ENCODE results near the gene SEMA3F. TPM values are rescaled to one million over a fixed set of nuclear protein-coding genes. Genes with fewer than 3 reads are reported as not detected.
"Not testable (repeated sequence)": the region's sequence is repeated elsewhere in the genome, so short reads cannot be mapped to it uniquely, and the experiment has no call there.

The SEMA3F gene
- polyA plus RNA-seq, 1 experiment = 11.4 TPM

GRCh38 chr3:50222169-50222528 lies 67.0 kb downstream of the SEMA3F start:
- no peak for TF ChIP-seq CTCF (IDR thresholded peaks at IDR 0.05; ENCODE audit: insufficient read depth, low read depth, low read length)
- no peak for DNase-seq (ENCODE audit: low read depth)
- ChIA-PET POLR2A (no interaction called here), CTCF (interaction anchor here (1.0 to 17.7 kb wide), 2 partner anchors 25 to 30 kb away, joined by 3 to 378 read pairs; partner anchors contain the start of gene GNAT1)
- Histone ChIP-seq H3K4me3 (ENCODE audit: low read depth, low read length) (no peak overlapping the region), H3K27me3 (ENCODE audit: control insufficient read depth, insufficient read depth, low read length) (peaks cover 9% of the 10 kb centered on the region), H3K36me3 (ENCODE audit: control insufficient read depth, insufficient read depth, low read length) (no peaks in the 10 kb centered on the region)

GRCh38 chr3:50224639-50225038 lies 69.5 kb downstream of the SEMA3F start:
- no peak for DNase-seq (ENCODE audit: low read depth)
- CTCF ChIA-PET = interaction anchor here (1.3 to 17.7 kb wide), 8 partner anchors 9 to 103 kb away, joined by 4 to 378 read pairs (median 32); partner anchors contain the start of genes GNAT1 and SEMA3B
- TF ChIP-seq CTCF (IDR thresholded peaks at IDR 0.05; ENCODE audit: insufficient read depth, low read depth, low read length) = no peak

GRCh38 chr3:50226888-50227389 lies 71.8 kb downstream of the SEMA3F start:
- H3K36me3 ChIP-seq (ENCODE audit: control insufficient read depth, insufficient read depth, low read length) = no peaks in the 10 kb centered on the region
- DNase-seq (ENCODE audit: low read depth) = no peak
- TF ChIP-seq CTCF (IDR thresholded peaks at IDR 0.05; ENCODE audit: insufficient read depth, low read depth, low read length) = no peak
- ChIA-PET POLR2A (interaction anchor here (0.6 to 0.7 kb wide), 3 partner anchors 46 to 690 kb away, joined by 5 to 12 read pairs (median 6); no protein-coding TSS in a partner anchor), CTCF (interaction anchor here (0.6 to 17.7 kb wide), 34 partner anchors 9 to 110 kb away, joined by 3 to 378 read pairs (median 6); partner anchors contain the start of genes GNAI2, GNAT1, HYAL3 and LSMEM2)
- H3K4me3 ChIP-seq (ENCODE audit: low read depth, low read length) = peak overlapping the region; percentile 83
- H3K27me3 ChIP-seq (ENCODE audit: control insufficient read depth, insufficient read depth, low read length) = peaks cover 7% of the 10 kb centered on the region

More at GRCh38 chr3:50224639-50225038, 69.5 kb downstream of the SEMA3F start:
- H3K27me3 ChIP-seq (ENCODE audit: control insufficient read depth, insufficient read depth, low read length) = peaks cover 7% of the 10 kb centered on the region
- H3K4me3 ChIP-seq (ENCODE audit: low read depth, low read length) = no peak overlapping the region
- H3K36me3 ChIP-seq (ENCODE audit: control insufficient read depth, insufficient read depth, low read length) = no peaks in the 10 kb centered on the region
- POLR2A ChIA-PET = no interaction called here

- no peak for DNase-seq (ENCODE audit: low read depth)
- peak; percentile 54 for TF ChIP-seq CTCF (IDR thresholded peaks at IDR 0.05; ENCODE audit: insufficient read depth, low read depth, low read length)
- ChIA-PET POLR2A (no interaction called here), CTCF (interaction anchor here (0.6 to 17.7 kb wide), 36 partner anchors 8 to 106 kb away, joined by 3 to 378 read pairs (median 6); partner anchors contain the start of genes GNAI2, GNAT1, HYAL3 and LSMEM2)
- Histone ChIP-seq H3K4me3 (ENCODE audit: low read depth, low read length) (peak overlapping the region; percentile 83), H3K36me3 (ENCODE audit: control insufficient read depth, insufficient read depth, low read length) (no peaks in the 10 kb centered on the region), H3K27me3 (ENCODE audit: control insufficient read depth, insufficient read depth, low read length) (peaks cover 7% of the 10 kb centered on the region)
Measured at GRCh38 chr3:50227390-50228183, 72.5 kb downstream of the SEMA3F start.

- CTCF ChIA-PET = interaction anchor here (1.0 to 17.7 kb wide), 11 partner anchors 12 to 96 kb away, joined by 3 to 378 read pairs (median 8); partner anchors contain the start of genes GNAT1, LSMEM2 and SEMA3B
- H3K36me3 ChIP-seq (ENCODE audit: control insufficient read depth, insufficient read depth, low read length); H3K27me3 ChIP-seq (ENCODE audit: control insufficient read depth, insufficient read depth, low read length); DNase-seq (ENCODE audit: low read depth); POLR2A ChIA-PET: not testable (repeated sequence)
- peak overlapping the region; percentile 83 for H3K4me3 ChIP-seq (ENCODE audit: low read depth, low read length)
Measured at GRCh38 chr3:50228184-50228763, 73.2 kb downstream of the SEMA3F start.

Measured in BJ (cell line).